HG02973 (cell line): ENCODE data around the gene CUX1.

Experiments
- ATAC-seq: cut with Tn5 transposase; IDR thresholded peaks from one replicate; pipeline ENCODE4 v1.9.1; 2021; ENCODE audit warnings: moderate library complexity; ENCODE audit not compliant: unreplicated experiment

Gene CUX1

DNA sequence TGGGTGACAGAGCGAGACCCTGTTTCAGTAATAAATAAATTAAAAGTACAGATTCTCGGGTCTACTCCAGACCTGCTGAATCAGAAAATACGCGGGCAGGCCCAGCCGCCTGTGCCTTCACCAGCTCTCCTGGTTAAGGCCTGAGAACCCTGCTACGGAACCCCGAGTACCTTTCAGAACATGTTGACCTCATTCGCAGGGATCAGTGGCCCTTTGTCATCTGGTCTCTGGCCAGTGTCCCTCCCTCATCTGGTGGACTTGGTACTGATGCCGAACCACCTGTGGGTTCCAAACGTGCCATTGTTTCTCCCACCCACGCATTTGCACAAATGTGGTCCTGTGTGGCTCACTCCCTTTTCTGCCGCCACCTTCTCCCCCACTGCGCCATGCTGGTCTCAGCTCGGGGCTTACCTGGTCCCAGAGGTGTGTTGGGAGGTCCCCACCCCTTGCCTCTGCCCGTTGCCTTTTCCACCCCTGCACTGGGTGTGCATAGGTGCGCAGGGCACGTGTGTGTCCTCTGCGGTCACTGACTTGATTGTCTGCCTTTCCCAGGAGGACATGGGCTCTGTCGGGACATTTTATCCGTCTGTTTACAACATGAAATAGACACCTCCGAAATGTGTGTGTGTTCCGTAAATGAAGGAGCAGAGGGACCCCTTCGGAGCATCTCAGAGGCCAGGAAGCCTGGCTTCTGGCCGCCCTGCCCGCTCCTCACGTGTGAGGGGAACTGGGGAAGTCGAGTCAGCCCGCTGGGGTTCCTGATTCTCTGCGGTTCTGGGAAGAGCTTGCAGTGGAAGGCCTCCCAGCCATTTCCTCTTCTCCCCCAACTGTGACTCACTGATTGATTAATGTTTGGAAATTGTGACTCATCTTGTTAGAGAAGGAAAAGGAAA is 135.2 kb downstream of the CUX1 start:
- no peak for ATAC-seq

DNA sequence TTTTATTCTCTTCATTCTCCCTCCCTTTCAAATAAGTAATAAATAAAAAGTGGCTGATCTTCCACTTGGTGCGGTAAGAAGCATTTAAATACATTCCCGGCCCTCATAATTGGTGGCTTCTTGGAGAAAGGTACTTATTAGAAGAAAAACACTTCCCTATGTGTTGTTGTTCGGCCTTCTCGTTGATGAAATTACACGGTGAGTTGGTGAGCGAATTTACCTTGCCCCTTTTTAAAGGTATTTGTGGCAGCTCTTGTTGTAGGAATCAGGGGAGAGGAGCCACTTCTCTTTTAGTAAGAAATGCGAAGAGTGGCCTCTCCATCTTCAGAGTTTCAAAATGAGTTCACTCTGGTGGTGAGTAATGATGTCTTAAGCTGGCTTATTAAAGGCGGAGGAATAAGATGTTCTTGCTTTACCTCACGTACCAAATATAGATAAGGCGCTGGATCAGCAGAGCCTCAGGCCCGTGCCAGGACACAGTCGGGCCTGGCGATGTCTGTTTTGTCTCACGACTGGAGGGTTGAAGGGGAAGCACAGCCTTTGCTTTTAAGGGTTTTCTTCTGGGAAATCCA is 135.9 kb downstream of the CUX1 start:
- no peak for ATAC-seq

DNA sequence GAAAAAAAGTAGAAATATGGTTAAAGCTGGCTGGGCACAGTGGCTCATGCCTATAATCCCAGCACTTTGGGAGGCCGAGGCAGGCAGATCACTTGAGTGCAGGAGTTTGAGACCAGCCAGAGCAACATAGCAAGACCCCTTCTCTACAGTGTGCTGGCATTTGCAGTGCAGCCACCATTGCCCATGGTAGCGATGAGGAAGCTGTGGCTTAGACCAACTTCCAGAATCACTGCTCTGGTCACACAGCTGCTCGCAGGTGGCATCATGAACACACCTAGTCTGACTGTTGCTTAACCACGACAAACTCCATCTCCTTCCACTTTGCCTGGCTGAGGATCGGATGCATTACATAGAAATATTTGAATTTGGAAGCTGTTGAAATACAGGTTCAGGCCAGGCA is 137.1 kb downstream of the CUX1 start:
- ATAC-seq = no peak

DNA sequence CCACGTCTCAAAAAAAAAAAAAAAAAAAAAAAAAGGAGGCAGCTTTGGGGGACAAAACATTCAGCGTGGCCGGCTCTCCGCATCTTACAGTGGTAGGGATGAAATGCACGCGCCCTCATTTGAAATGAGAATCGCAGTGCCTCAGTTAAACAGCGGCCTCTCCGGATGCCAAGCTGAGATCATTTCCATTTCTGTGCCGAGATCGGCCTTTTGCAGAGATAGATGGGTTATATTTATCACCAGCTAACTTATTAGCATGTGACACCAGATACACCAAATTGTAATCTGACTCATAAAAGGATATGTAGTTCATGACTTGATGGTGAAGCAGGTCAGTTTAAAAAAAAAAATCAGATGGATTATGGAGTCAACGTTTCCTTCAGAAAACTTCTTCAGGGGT is 138.7 kb downstream of the CUX1 start:
- ATAC-seq = no peak

DNA sequence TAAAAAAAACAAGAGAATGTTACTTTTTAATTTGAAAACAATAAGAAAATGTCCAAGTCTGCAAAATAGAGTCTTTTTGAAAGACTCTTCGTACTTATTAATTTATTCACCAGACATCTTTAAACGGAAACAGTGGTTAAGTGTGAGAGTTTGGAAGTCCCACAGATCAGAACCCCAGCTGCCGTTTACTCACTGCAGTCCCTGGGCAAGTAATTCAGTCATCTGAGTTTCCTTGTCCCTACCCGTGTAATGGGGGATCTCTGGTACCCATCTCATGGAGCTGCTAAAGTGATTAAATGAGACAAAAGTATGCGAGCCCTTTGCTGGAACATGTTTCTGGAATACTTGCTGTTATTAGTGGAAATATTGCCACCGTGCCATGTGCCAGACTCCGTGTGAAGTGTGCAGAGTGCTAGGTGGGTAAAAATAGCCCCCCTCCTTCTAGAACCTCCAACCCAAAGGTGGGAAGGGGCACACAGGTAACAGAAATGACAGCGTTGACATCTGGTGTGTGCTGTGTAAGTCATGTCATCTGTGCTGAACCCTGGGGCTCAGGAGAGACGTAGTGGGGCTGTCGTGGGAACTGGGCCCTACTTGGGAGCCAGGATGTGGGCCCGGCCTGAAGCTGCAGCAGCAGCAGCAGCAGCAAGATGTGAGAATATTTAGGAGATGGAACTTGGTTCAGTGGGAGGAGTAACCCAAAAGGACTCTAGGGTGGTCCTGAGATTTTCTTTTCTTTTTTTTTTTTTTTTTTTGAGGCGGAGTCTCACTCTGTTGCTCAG is 140.5 kb downstream of the CUX1 start:
- ATAC-seq = no peak

DNA sequence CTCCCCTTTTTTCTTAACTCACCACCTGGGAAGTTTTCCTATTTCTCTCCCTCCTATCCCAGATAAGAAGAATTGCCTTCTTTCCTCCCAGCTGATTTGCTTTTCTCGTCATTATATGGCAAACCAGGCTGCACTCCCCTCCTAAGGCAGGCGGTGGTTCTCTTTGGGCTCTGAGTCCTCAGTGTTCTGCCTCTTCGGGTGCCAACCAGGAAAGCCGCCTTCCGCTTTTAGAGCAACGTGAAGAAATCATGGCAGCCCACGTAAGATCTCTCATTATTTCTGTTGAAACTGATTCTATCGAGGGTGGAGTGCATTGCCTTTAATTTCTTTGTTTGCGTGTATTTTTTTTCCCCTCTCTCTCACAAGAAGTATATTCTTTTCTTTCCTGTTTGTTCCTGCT is 141.9 kb downstream of the CUX1 start:
- ATAC-seq = no peak

DNA sequence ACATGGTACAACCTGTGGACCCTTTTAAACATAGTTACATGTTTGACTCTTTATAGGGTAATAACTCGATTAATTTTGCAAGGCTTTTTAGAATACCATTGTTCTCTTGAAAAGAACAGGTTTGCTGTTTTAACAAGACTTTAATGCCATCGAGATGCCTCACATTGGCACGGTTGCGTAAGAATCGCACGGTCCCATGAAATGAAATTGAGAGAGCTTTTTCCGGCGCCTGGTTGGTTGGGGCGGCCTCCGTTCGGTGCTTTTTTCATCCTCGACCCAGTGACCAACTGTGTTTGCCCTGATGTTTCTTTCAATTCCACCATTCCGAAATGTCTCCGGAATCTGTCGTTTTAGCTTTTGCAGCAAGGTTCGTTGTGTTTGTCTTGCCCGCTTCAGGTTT is 142.4 kb downstream of the CUX1 start:
- ATAC-seq = no peak

DNA sequence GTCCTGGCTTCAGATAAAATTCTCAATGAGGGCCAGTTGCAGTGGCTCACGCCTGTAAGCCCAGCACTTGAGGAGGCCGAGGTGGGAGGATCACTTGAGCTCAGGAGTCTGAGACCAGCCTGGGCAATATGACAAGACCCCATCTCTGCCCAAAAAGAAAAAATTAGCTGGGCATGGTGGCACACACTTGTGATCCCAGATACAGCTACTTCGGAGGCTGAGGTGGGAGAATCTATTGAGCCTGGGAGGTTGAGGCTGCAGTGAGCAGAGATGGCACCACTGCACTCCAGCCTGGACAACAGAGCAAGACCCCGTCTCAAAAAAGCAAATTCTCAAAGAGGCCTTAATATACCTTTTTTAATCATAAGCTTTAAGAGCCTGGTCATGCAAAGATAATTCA is 142.9 kb downstream of the CUX1 start:
- no peak for ATAC-seq

DNA sequence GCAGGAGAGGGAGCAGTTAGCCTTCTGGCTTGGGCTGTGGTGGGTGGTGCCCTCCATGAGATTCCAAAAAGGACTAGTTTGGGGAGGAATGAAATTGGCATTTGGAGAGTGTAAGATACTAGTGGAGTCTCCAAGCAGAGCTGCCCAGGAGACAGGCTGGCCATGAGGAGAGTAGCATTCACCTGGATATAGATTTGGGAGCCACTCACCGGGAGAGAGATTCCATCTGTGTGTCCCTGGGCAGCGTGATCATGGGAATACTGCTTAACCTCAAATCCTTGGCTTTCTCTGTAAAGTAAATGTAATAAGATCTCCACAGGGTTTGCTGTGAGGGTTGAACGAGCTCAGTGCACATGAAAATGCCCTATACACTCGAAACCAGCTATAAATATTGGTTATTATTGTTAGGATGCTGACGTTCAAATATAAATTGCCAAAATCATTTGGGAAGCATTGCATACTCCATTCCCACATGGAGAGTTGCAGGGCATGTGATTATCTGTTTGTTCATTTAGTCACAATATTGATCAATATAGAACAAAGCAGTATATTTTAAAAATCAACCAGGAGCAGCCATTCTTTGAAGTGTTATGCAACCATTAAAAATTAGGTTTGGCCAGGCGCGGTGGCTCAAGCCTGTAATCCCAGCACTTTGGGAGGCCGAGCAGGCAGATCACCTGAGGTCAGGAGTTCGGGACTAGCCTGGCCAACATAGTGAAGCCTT is 143.7 kb downstream of the CUX1 start:
- ATAC-seq = no peak

DNA sequence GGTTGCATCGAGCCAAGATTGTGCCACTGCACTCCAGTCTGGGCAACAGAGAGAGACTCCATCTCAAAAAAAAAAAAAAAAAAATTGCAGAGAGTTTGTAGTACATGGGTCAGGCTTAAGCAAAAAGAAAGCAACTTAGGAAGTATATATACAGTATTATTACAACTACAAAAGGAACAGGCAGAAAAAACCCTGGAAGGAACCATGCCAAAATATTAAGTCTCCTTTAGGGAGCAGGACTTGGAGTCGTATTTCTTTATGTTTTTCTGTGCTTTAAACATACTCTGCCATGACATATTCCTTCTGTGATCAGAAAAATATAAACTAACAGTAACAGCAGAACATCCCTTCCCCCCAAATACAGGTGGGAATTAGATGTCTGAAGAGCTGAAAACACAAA is 144.4 kb downstream of the CUX1 start:
- ATAC-seq = no peak

DNA sequence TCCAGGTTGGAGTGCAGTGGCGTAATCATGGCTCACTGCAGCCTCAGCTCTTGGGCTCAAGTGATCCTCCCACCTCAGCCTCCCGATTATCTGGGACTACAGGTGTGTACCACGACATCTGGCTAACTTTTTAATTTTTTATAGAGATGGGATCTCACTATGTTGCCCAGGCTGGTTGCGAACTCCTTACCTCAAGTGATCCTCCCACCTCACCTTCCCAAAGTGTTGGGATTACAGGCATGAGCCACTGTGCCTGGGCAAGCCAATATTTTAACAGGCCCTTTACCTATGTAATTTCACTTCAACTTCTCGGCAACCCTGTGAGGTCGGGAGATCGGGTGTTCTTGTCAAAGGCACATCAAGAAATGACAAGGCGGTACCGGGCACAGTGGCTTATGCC is 146.3 kb downstream of the CUX1 start:
- no peak for ATAC-seq

DNA sequence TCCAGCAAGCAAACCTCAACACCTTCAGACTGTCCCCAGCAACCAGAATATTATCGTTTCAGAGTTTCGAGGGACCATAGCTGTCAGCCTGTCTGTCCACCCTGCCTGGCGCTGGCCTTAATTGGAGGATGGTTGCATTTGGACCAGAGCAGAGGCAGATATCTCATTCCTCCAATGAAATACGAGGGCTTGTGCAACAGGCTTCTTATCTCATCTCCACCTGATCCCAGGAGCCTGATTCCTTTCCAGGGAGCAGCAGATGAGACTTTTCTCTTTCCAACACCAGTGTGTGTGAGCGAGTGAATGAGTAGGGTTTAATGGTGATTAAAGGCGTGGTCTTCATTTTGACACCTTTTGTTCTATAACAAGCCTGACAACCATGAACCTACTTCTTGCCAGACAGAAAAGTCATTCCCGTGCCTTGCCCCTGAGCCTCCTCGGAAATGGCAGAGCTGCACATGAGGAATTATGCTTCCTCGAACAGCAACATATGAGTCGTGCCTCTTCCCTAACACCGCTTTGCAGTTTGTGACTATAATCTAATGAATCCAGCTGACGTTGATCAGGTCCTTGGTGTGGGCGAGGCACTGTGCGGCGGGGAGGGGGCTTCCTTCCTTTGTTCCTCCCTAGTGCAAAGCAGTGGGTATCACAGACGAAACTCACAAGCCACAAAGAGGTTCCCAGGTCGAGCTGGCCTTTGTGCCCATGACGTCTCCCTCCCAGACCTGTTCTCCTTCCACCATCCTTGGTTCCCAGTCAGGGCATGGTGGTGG is 147.4 kb downstream of the CUX1 start:
- no peak for ATAC-seq

DNA sequence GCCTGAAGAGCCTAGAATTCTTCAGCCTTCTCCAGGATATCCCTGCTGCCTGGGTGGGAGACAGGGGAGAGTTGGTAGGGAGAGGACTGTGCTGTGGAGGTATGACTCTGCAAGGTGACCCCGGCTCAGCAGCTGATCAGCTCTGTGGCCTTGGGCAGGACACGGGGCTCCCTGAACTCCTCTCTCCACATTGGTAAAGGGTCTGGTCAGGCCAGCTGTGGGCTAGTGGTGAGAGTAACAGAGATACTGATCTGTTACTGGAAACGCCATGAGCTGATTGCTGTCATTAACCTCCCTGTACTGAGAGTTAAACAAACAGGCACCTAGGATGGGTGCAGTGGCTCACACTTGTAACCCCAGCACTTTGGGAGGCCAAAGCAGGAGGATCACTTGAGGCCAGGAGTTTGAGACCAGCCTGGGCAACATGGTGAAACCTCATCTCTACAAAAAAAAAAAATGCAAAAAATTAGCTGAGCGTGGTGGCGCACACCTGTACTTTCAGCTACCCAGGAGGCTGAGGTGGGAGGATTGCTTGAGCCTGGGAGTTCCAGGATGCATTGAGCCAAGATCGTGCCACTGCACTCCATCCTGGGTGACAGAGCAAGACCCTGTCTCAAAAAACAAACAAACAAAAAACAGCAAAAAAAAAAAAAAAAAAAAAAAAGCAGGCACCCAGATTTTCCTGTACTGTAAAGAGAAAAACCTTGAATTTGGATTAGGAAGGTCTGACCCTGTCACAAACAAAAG is 151.5 kb downstream of the CUX1 start:
- ATAC-seq = no peak

DNA sequence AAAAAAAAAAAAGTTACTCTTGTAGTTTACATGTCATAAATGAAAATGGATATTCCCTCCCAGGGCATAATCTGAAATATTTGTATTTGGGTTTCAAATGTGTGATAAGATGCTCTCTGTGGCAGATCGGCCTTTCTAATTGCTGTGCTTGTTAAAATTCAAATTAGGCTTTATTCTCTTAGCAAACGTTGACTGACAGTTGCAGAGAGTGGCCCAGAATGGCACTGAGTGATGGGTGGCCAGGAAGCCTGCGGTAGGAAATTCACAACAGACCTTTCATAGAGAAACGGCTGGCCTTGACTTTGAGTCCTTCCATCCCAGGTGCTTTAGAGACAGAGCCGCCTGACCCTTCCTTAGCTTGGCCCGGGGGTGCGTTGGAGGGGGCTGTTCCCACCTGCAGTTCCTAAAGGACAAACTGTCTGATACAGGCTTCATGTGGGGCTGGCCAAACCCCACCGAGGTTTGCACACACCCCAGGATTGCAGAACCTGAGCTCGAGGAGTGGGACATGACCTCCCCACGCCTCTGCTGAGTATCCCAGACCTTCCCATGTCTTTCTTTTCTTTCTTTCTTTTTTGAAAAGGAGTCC is 152.7 kb downstream of the CUX1 start:
- no peak for ATAC-seq

DNA sequence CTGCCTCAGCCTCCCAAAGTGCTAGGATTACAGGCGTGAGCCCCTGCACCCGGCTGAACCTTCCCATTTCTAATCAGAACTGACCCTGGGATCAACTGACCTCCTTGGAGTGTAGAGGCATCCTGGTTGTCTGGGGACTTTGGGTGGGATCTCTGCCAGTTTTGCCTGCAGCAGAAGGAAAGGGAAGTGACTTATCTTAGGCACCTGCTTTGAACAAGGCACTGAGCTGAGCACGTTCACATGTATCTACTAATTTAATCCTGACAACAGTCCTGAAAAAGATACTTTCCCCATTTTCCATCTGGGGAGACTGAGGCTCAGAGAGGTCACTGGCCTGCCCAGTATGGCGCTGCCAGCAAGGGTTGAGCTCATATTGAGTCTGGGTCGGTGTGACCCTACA is 153.4 kb downstream of the CUX1 start:
- ATAC-seq = no peak

DNA sequence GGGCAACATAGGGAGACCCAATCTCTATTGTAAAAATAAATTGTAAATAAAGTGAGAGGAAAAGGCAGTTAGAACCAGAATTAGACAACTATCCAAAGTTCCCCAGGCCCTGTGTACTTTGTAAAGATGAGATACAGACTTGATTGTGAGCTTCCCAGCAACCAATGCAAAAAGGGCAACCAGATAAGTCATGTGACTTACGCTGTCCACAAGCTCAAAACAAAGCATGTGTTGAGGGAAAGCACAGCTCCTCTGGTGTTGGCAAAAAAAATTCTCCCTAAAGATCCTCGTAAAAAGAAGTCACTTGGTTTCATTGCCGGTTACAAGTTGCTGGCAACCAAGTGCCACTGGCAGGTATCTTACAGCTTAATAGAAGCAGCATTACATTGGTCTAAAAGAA is 154.0 kb downstream of the CUX1 start:
- no peak for ATAC-seq

DNA sequence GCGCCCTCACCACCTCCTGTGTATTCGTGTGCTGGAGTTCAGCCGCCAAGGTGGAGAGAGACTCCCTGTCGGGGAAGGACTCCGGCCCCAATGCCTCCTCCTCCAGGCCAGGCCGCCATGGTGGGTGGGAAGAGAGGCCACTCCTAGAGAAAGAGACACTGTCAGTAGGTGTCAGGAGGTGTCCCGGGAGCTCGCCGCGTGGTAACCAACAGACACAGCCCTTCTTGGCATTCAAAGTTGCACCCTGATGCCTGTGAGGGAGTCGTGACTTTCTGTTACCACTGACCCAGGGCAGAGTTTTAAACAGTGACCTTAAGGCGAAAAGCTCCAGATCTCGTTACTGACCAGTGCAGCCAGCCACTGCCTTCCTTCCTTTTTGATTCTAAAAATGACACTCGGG is 155.2 kb downstream of the CUX1 start:
- no peak for ATAC-seq

DNA sequence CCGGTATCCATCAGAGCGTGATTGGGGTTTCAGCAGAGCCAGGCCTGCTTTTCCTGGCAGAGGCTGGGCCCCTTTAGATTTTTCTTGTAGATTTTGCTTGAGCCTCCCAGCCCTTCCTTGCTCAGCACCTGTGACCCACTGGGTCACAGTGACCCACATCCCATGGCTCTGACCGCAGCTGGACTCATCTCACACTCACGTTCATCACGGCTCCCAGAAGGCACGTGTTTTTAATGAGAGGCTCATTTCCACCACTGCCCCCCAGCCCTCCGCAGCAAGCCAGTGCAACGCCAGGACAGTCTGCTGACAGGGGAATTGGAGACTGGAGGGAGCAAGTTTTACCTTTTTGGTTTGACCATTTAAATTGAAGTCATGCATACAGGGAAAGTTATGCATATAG is 155.7 kb downstream of the CUX1 start:
- no peak for ATAC-seq

DNA sequence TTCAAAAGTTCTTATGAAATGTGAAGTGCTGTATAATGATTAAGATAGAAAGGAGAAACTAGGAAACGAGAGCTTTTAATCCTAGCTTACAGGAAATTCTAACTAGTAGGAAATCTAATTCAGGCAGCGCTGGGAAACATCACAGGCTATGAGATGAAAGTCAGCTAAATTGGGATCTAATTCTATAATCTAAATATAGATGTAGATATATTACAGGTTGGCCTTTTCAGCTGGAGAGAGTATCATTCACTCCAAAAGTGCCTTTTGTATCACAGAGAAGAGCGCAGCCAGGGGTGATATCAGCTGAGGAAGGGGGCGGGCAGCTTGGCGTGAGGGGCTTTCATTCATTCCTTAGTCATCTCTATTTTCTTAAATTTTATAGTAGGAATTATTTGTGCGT is 157.0 kb downstream of the CUX1 start:
- ATAC-seq = no peak

DNA sequence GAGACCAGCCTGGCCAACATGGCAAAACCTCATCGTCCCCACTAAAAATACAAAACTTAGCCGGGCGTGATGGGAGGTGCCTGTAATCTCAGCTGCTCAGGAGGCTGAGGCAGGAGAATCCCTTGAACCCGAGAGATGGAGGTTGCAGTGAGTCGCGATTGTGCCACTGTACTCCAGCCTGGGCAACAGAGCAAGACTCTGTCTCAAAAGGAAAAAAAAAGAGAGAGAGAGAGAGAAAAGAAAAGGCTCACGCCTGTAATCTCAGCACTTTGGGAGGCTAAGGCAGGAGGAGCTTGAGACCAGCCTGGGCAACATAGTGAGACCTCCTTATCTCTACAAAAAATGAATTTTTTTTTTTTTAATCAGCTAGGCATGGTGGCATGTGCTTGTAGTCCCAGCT is 157.6 kb downstream of the CUX1 start:
- no peak for ATAC-seq
